Measurements from ENCODE around the gene NUDT4. TPM values are rescaled to one million over a fixed set of nuclear protein-coding genes. Genes with fewer than 3 reads are reported as not detected.

The NUDT4 gene
- total RNA-seq, 1 experiment from 2014 or later = 30.2 TPM

- DNase-seq (no peak), ATAC-seq (no peak)
- H3K4me2 ChIP-seq (ENCODE audit: low read length) = no peak overlapping the region
- H3K36me3 ChIP-seq (ENCODE audit: low read depth, low read length) = no peaks in the 10 kb centered on the region
- H3K9me3 ChIP-seq (ENCODE audit: low read length) = no peaks in the 10 kb centered on the region
- H3K4me1 ChIP-seq (ENCODE audit: insufficient read depth, low read length) = no peaks in the 10 kb centered on the region
- ChIA-PET CTCF (no interaction called here), POLR2A (ENCODE audit: unreplicated experiment) (no interaction called here)
- no peak overlapping the region for H2AFZ ChIP-seq (ENCODE audit: low read length)
- intact Hi-C loops (cut with micrococcal nuclease) = no loop called here
- no peaks in the 10 kb centered on the region for H3K9me2 ChIP-seq (replicated peaks; ENCODE audit: low read length)
- no TSS peak for BruUV-seq (replicated peaks)
- H3F3A ChIP-seq (ENCODE audit: low read length, unreplicated experiment) = no peaks in the 10 kb centered on the region
- no peaks in the 10 kb centered on the region for H4K20me1 ChIP-seq (ENCODE audit: low read length)
- TF ChIP-seq CTCF (conservative IDR thresholded peaks at IDR 0.05; ENCODE audit: low read depth, low read length) (no peak), EZH2 (IDR thresholded peaks at IDR 0.05; ENCODE audit: low read length, unreplicated experiment) (no peak), EZH2phosphoT487 (IDR thresholded peaks at IDR 0.05; ENCODE audit: borderline replicate concordance, low read length) (no peak)
- H3K27ac ChIP-seq (ENCODE audit: low read length) = no peak overlapping the region
- H3K79me2 ChIP-seq (ENCODE audit: low read length) = no peaks in the 10 kb centered on the region
- H3K27me3 ChIP-seq (ENCODE audit: low read length) = no peaks in the 10 kb centered on the region
- no peak overlapping the region for H3K9ac ChIP-seq (ENCODE audit: low read length)
- no peak overlapping the region for H3K4me3 ChIP-seq (ENCODE audit: low read length)
Observed at GRCh38 chr12:93347054-93347785, 30.5 kb upstream of the NUDT4 start.

GRCh38 chr12:93348575-93349435 lies 28.9 kb upstream of the NUDT4 start:
- POLR2A ChIA-PET (ENCODE audit: unreplicated experiment) = interaction anchor here (0.6 kb wide), 1 partner anchor 258 kb away, joined by 4 read pairs; no protein-coding TSS in a partner anchor

GRCh38 chr12:93351726-93352125 lies 26.0 kb upstream of the NUDT4 start:
- no peak overlapping the region for H3K4me3 ChIP-seq (ENCODE audit: low read length)
- no peaks in the 10 kb centered on the region for H3K9me3 ChIP-seq (ENCODE audit: low read length)
- H3K9ac ChIP-seq (ENCODE audit: low read length) = no peak overlapping the region
- no peaks in the 10 kb centered on the region for H4K20me1 ChIP-seq (ENCODE audit: low read length)
- DNase-seq = no peak
- no peak overlapping the region for H3K4me2 ChIP-seq (ENCODE audit: low read length)
- intact Hi-C loops (cut with micrococcal nuclease) = no loop called here
- H3K36me3 ChIP-seq (ENCODE audit: low read depth, low read length) = no peaks in the 10 kb centered on the region
- no peaks in the 10 kb centered on the region for H3K79me2 ChIP-seq (ENCODE audit: low read length)
- TF ChIP-seq EZH2 (IDR thresholded peaks at IDR 0.05; ENCODE audit: low read length, unreplicated experiment) = no peak
- no peak for TF ChIP-seq EZH2phosphoT487 (IDR thresholded peaks at IDR 0.05; ENCODE audit: borderline replicate concordance, low read length)
- TF ChIP-seq CTCF (conservative IDR thresholded peaks at IDR 0.05; ENCODE audit: low read depth, low read length) = no peak
- H3K4me1 ChIP-seq (ENCODE audit: insufficient read depth, low read length) = no peaks in the 10 kb centered on the region
- H3K27ac ChIP-seq (ENCODE audit: low read length) = no peak overlapping the region
- no peak for ATAC-seq
- no peaks in the 10 kb centered on the region for H3K27me3 ChIP-seq (ENCODE audit: low read length)
- ChIA-PET POLR2A (ENCODE audit: unreplicated experiment) (no interaction called here), CTCF (no interaction called here)
- BruUV-seq (replicated peaks) = no TSS peak
- H3K9me2 ChIP-seq (replicated peaks; ENCODE audit: low read length) = no peaks in the 10 kb centered on the region
- H2AFZ ChIP-seq (ENCODE audit: low read length) = no peak overlapping the region
- no peaks in the 10 kb centered on the region for H3F3A ChIP-seq (ENCODE audit: low read length, unreplicated experiment)

More at GRCh38 chr12:93348575-93349435, 28.9 kb upstream of the NUDT4 start:
- Histone ChIP-seq H3K4me1 (ENCODE audit: insufficient read depth, low read length) (no peaks in the 10 kb centered on the region), H3K36me3 (ENCODE audit: low read depth, low read length) (no peaks in the 10 kb centered on the region), H4K20me1 (ENCODE audit: low read length) (no peaks in the 10 kb centered on the region), H3K9ac (ENCODE audit: low read length) (no peak overlapping the region), H2AFZ (ENCODE audit: low read length) (no peak overlapping the region), H3F3A (ENCODE audit: low read length, unreplicated experiment) (no peaks in the 10 kb centered on the region), H3K9me3 (ENCODE audit: low read length) (no peaks in the 10 kb centered on the region), H3K79me2 (ENCODE audit: low read length) (no peaks in the 10 kb centered on the region), H3K27ac (ENCODE audit: low read length) (no peak overlapping the region), H3K4me3 (ENCODE audit: low read length) (no peak overlapping the region), H3K27me3 (ENCODE audit: low read length) (no peaks in the 10 kb centered on the region), H3K4me2 (ENCODE audit: low read length) (no peak overlapping the region), H3K9me2 (replicated peaks; ENCODE audit: low read length) (no peaks in the 10 kb centered on the region)
- no TSS peak for BruUV-seq (replicated peaks)
- CTCF ChIA-PET = interaction anchor here (0.7 kb wide), 1 partner anchor 134 kb away, joined by 3 read pairs; no protein-coding TSS in a partner anchor
- DNase-seq = peak; percentile 21
- no peak for ATAC-seq
- no peak for TF ChIP-seq EZH2phosphoT487 (IDR thresholded peaks at IDR 0.05; ENCODE audit: borderline replicate concordance, low read length)
- intact Hi-C loops (cut with micrococcal nuclease) = no loop called here

All from PC-3 (cell line).